H9 (cell line): ENCODE results near the gene HTRA1. TPM values are rescaled to one million over a fixed set of nuclear protein-coding genes. Genes with fewer than 3 reads are reported as not detected.

Experiments used
- DNase-seq: peaks from one replicate; pipeline ENCODE4 v3.0.0-alpha.2; 2017
- H2AFZ ChIP-seq: one replicate; pipeline ENCODE4 v1.6.1; 2013; ENCODE audit warnings: mild to moderate bottlenecking, low read length, control low read depth, moderate library complexity
- H2AK5ac ChIP-seq: 2 replicates; pipeline ENCODE4 v1.6.1; 2013; ENCODE audit warnings: low read length, control low read depth, mixed read lengths; ENCODE audit not compliant: insufficient read length
- H2BK120ac ChIP-seq: one replicate; pipeline ENCODE4 v1.6.1; 2013; ENCODE audit warnings: low read depth, mild to moderate bottlenecking, low read length, control low read depth, inconsistent platforms; ENCODE audit not compliant: poor library complexity, severe bottlenecking
- H2BK12ac ChIP-seq: 2 replicates; pipeline ENCODE4 v1.6.1; 2013; ENCODE audit warnings: low read length, control low read depth, mixed read lengths, low read depth; ENCODE audit not compliant: insufficient read length
- H2BK15ac ChIP-seq: 2 replicates; pipeline ENCODE4 v1.6.1; 2013; ENCODE audit warnings: low read depth, low read length, control low read depth
- H2BK20ac ChIP-seq: one replicate; pipeline ENCODE4 v1.6.1; 2013; ENCODE audit warnings: low read depth, mild to moderate bottlenecking, low read length, control low read depth, inconsistent platforms; ENCODE audit not compliant: poor library complexity, severe bottlenecking
- H2BK5ac ChIP-seq: 2 replicates; pipeline ENCODE4 v1.6.1; 2013; ENCODE audit warnings: low read length, control low read depth, mixed read lengths; ENCODE audit not compliant: insufficient read length
- H3K14ac ChIP-seq: 2 replicates; pipeline ENCODE4 v1.6.1; 2013; ENCODE audit warnings: low read length, control low read depth; ENCODE audit not compliant: insufficient read depth
- H3K18ac ChIP-seq: 2 replicates; pipeline ENCODE4 v1.6.1; 2013; ENCODE audit warnings: low read depth, mild to moderate bottlenecking, mixed read lengths, low read length, control low read depth; ENCODE audit not compliant: insufficient read length
- H3K23ac ChIP-seq: 2 replicates; pipeline ENCODE4 v1.6.1; 2013; ENCODE audit warnings: low read length, control low read depth, mixed read lengths, low read depth; ENCODE audit not compliant: insufficient read length
- H3K23me2 ChIP-seq: 2 replicates; pipeline ENCODE4 v1.6.1; 2013; ENCODE audit warnings: low read depth, mild to moderate bottlenecking, mixed read lengths, low read length, control low read depth; ENCODE audit not compliant: insufficient read length, poor library complexity, severe bottlenecking
- H3K27ac ChIP-seq: 2 replicates; pipeline ENCODE4 v1.5.1; 2013; ENCODE audit warnings: low read length, control low read depth, mixed read lengths, low read depth; ENCODE audit not compliant: insufficient read length
- H3K27me3 ChIP-seq: 2 replicates; pipeline ENCODE4 v1.6.1; 2013; ENCODE audit warnings: low read length, control low read depth, inconsistent platforms; ENCODE audit not compliant: insufficient read depth
- H3K4ac ChIP-seq: 2 replicates; pipeline ENCODE4 v1.6.1; 2013; ENCODE audit warnings: low read depth, mild to moderate bottlenecking, control low read depth, inconsistent platforms, low read length, moderate library complexity
- H3K4me1 ChIP-seq: 2 replicates; pipeline ENCODE4 v1.6.1; 2013; ENCODE audit warnings: low read length, control low read depth, inconsistent platforms; ENCODE audit not compliant: insufficient read depth
- H3K4me2 ChIP-seq: 2 replicates; pipeline ENCODE4 v1.6.1; 2013; ENCODE audit warnings: low read length, control low read depth, mixed read lengths; ENCODE audit not compliant: insufficient read length, insufficient read depth
- H3K56ac ChIP-seq: 2 replicates; pipeline ENCODE4 v1.6.1; 2013; ENCODE audit warnings: low read depth, mild to moderate bottlenecking, mixed read lengths, low read length, control low read depth; ENCODE audit not compliant: insufficient read length
- H3K79me1 ChIP-seq: 2 replicates; pipeline ENCODE4 v1.6.1; 2013; ENCODE audit warnings: low read depth, mild to moderate bottlenecking, moderate library complexity, low read length, control low read depth, inconsistent platforms; ENCODE audit not compliant: insufficient read depth, poor library complexity, severe bottlenecking
- H3K79me2 ChIP-seq: 2 replicates; pipeline ENCODE4 v1.6.1; 2013; ENCODE audit warnings: low read length, control low read depth, inconsistent platforms; ENCODE audit not compliant: insufficient read depth
- H3K9ac ChIP-seq: 2 replicates; pipeline ENCODE4 v1.6.1; 2013; ENCODE audit warnings: low read length, control low read depth, mixed read lengths; ENCODE audit not compliant: insufficient read length; ENCODE audit errors: extremely low read depth
- H3K9me3 ChIP-seq: one replicate; pipeline ENCODE4 v1.6.1; 2013; ENCODE audit warnings: low read depth, low read length, inconsistent platforms; ENCODE audit not compliant: control insufficient read depth
- H3T11ph ChIP-seq: one replicate; pipeline ENCODE4 v1.6.1; 2013; ENCODE audit warnings: mild to moderate bottlenecking, low read length, control low read depth, inconsistent platforms
- H4K20me1 ChIP-seq: one replicate; pipeline ENCODE4 v1.6.1; 2013; ENCODE audit not compliant: control insufficient read depth, insufficient read length, insufficient read depth
- H4K5ac ChIP-seq: 2 replicates; pipeline ENCODE4 v1.6.1; 2013; ENCODE audit warnings: low read depth, mild to moderate bottlenecking, mixed read lengths, low read length, control low read depth; ENCODE audit not compliant: insufficient read length
- H4K8ac ChIP-seq: replicated peaks from 2 replicates; pipeline ENCODE4 v1.6.1; 2013; ENCODE audit warnings: low read length, control low read depth, mixed read lengths, low read depth; ENCODE audit not compliant: insufficient read length
- H4K91ac ChIP-seq: 2 replicates; pipeline ENCODE4 v1.6.1; 2013; ENCODE audit warnings: low read depth, mild to moderate bottlenecking, moderate library complexity, mixed read lengths, low read length, control low read depth; ENCODE audit not compliant: insufficient read length
- H3K27ac Mint-ChIP-seq, 3 experiments: 2 replicates in 2 of 3; 3 replicates in 1 of 3; pipeline ENCODE4 v1.8.0; 2020 to 2021; ENCODE audit warnings: mixed read lengths in 3 of 3, mild to moderate bottlenecking in 1 of 3, moderate library complexity in 1 of 3
- H3K27me3 Mint-ChIP-seq: 2 replicates; pipeline ENCODE4 v1.8.0; 2021; ENCODE audit warnings: low read depth, mild to moderate bottlenecking, moderate library complexity, mixed read lengths
- H3K36me3 Mint-ChIP-seq, 3 experiments: 2 replicates in 2 of 3; 3 replicates in 1 of 3; pipeline ENCODE4 v1.8.0; 2020 to 2021; ENCODE audit warnings: low read depth in 3 of 3, mixed read lengths in 3 of 3; ENCODE audit not compliant: insufficient read depth in 1 of 3
- H3K4me1 Mint-ChIP-seq, 2 experiments: 2 replicates each; pipeline ENCODE4 v1.8.0; 2020; ENCODE audit warnings: mixed read lengths in 2 of 2
- H3K4me3 Mint-ChIP-seq, 2 experiments: 2 replicates in 1 of 2; 3 replicates in 1 of 2; pipeline ENCODE4 v1.8.0; 2020 to 2021; ENCODE audit warnings: mild to moderate bottlenecking in 2 of 2, mixed read lengths in 2 of 2, moderate library complexity in 1 of 2
- H3K9me3 Mint-ChIP-seq, 2 experiments: 2 replicates in 1 of 2; 3 replicates in 1 of 2; pipeline ENCODE4 v1.8.0; 2020; ENCODE audit warnings: mild to moderate bottlenecking in 2 of 2, mixed read lengths in 2 of 2, moderate library complexity in 1 of 2
- CTCF ChIP-seq: fragments of 200-600 bp; sonication (generic); conservative IDR thresholded peaks from 3 replicates; pipeline ENCODE4 v1.8.0; 2021; ENCODE audit warnings: antibody characterized with exemption, mild to moderate bottlenecking
- WGBS: extraction: QIAGEN DNeasy Blood & Tissue Kit; methylation state at CpG from one replicate; pipeline ENCODE4 v1.1.7; 2013; ENCODE audit warnings: missing lambda C conversion rate, low lambda C conversion rate, mixed read lengths; ENCODE audit not compliant: insufficient read length; ENCODE audit errors: extremely low coverage; 5-methylcytosine and 5-hydroxymethylcytosine counted together
- total RNA-seq: library from RNA; stranded (reverse); gene quantifications from 2 replicates; pipeline ENCODE4 v1.2.1, GENCODE V29; 2021

The HTRA1 gene
- total RNA-seq, 1 experiment from 2014 or later: 11.1 TPM

GRCh38 chr10:122505885-122506645 is 44.7 kb downstream of the HTRA1 start:
- no peak overlapping the region for H4K8ac ChIP-seq
- no peak overlapping the region for H3K4me2 ChIP-seq
- H2AFZ ChIP-seq: no peak overlapping the region
- Mint-ChIP-seq H3K4me3 (no peak overlapping the region), H3K27me3 (peaks cover 2% of the 10 kb centered on the region; the same call in 1 of the 2 replicates), H3K36me3 (peaks cover 0 to 1% (median 0%) of the 10 kb centered on the region in 3 experiments; a peak in 1 of 7 replicates), H3K27ac (no peak overlapping the region), H3K9me3 (no peaks in the 10 kb centered on the region), H3K4me1 (peaks cover 0 to 8% of the 10 kb centered on the region in 2 experiments; a peak in 1 of 4 replicates)
- no peak overlapping the region for H4K5ac ChIP-seq
- no peak for DNase-seq
- H3K9me3 ChIP-seq: no peaks in the 10 kb centered on the region
- H3K18ac ChIP-seq: no peak overlapping the region
- H3K56ac ChIP-seq: no peak overlapping the region
- H4K20me1 ChIP-seq: no peaks in the 10 kb centered on the region
- no peak overlapping the region for H3K9ac ChIP-seq
- H2BK120ac ChIP-seq: no peak overlapping the region
- no peak overlapping the region for H3K4ac ChIP-seq
- H4K91ac ChIP-seq: no peak overlapping the region
- H3K4me1 ChIP-seq: no peaks in the 10 kb centered on the region
- H3K79me1 ChIP-seq: no peaks in the 10 kb centered on the region
- no peak overlapping the region for H2BK12ac ChIP-seq
- H3K27me3 ChIP-seq: no peaks in the 10 kb centered on the region
- H2BK20ac ChIP-seq: no peak overlapping the region
- no peak overlapping the region for H3K23ac ChIP-seq
- TF ChIP-seq CTCF: no peak
- H2AK5ac ChIP-seq: no peak overlapping the region
- H3T11ph ChIP-seq: no peak overlapping the region
- no peak overlapping the region for H2BK5ac ChIP-seq
- H3K14ac ChIP-seq: no peak overlapping the region; the same call in 1 of the 2 replicates
- no peaks in the 10 kb centered on the region for H3K79me2 ChIP-seq
- no peaks in the 10 kb centered on the region for H3K23me2 ChIP-seq
- WGBS: no CpG with 5 or more reads among the region's 15 CpGs
- no peak overlapping the region for H3K27ac ChIP-seq
- no peak overlapping the region for H2BK15ac ChIP-seq
